ENCODE data around the gene YY1AP1. TPM values are rescaled to one million over a fixed set of nuclear protein-coding genes. Genes with fewer than 3 reads are reported as not detected.
"Not testable (repeated sequence)": the region's sequence is repeated elsewhere in the genome, so short reads cannot be mapped to it uniquely, and the experiment has no call there.

The YY1AP1 gene
- polyA plus RNA-seq, 1 donor = 82.9 TPM

DNA sequence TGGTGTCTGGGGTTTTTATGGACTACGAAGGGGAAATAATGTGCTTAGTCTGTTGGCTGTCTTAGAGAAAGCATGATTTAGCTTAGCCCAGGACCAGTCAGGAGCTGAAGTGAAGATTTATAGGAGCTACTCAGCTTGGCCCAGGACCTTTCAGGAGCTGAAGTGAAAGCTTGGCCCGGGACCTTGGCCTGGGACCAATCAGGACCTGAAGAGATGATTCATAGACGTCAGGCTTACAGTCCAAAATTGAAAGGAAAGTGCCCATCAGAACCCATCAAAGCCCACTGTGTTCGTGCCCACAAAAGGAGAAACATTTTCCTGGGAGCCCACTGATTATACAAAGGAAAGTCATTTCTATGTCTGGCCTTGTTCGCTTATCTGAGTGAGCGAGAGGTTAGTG lies 42.9 kb downstream of the YY1AP1 start:
- DNase-seq = no peak

DNA sequence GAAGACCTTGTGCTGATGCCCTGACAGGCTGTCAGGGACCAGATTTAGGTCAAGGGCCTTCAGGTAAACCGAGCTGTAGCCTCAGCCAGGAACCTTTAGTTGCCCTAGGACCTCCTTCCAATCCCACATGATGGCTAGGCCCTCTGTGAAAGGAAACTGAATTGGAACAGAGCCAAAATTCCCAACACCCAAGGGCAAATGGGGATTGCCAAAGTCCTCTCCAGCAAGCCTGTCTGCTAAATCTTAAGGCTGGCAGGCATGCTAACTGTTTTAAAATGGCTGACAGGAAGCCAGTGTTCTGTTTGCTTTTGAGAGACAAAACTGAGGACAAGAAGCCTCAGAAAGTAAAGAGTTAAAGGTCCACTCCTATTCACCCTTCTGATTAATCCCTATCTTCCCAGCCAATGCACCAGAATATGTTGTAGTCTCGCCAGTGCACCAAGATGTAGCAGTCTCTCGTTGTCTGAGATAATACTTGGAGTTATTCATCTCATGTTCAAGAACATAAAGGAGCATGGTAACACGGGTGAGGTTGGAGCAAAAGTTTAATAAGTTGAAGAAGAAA lies 43.5 kb downstream of the YY1AP1 start:
- no peak for DNase-seq

DNA sequence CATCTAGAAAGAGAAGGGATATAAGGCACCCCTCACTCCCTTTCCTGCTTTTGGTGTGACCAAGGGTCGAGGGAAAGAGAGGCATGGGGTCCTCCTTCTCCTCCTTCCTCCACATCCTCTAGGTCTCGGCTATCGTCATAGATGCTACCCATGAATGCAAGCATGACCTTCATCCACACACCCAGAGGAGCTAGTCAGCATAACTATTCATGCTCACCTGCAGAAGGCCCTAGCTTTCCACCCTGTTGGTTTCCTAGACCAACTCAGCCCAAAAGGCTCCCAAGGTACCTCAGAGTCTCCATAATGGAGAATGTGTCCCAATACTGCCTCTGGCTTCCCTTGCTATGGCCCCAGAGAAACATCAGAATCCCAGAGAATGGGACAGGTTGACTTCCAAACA lies 45.3 kb downstream of the YY1AP1 start:
- no peak for DNase-seq

DNA sequence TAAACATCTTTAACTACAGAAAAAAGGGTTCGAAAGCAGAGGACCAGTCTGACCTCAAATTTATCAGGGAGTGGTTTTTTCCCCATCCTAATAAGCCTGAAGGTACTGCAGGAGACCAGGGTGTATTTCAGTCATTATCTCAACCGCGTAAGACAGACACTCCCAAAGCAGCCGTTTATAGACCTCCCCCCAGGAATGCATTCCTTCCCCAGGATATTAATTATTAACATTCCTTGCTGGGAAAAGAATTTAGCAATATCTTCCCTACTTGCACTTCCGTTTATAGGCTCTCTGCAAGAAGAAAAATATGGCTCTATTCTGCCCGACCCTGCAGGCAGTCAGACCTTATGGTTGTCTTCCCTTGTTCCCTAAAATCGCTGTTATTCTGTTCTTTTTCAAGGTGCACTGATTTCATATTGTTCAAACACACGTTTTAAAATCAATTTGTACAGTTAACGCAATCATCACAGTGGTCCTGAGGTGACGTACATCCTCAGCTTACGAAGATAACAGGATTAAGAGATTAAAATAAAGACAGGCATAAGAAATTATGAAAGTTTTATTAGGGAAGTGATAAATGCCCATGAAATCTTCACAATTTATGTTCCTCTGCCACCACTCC lies 45.9 kb downstream of the YY1AP1 start:
- not testable (repeated sequence) for DNase-seq

DNA sequence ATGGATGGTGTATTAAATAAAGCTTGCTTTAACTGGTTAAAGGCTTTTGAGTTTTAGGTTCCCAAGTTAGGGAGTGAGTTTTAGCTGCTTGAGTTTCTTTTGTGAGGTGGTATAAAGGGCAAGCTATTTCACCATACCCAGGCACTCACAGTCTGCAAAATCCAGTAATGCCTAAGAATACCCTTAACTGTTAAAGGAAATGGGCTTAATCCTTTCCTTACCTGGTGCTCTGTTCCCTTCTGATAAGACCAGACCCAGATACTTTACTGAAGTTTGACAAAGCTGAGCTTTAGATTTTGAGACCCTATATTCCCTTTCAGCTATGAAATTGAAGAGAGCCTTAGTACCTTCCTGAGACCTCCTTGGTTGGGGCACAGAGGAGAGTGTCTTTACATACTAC lies 48.2 kb downstream of the YY1AP1 start:
- no peak for DNase-seq

DNA sequence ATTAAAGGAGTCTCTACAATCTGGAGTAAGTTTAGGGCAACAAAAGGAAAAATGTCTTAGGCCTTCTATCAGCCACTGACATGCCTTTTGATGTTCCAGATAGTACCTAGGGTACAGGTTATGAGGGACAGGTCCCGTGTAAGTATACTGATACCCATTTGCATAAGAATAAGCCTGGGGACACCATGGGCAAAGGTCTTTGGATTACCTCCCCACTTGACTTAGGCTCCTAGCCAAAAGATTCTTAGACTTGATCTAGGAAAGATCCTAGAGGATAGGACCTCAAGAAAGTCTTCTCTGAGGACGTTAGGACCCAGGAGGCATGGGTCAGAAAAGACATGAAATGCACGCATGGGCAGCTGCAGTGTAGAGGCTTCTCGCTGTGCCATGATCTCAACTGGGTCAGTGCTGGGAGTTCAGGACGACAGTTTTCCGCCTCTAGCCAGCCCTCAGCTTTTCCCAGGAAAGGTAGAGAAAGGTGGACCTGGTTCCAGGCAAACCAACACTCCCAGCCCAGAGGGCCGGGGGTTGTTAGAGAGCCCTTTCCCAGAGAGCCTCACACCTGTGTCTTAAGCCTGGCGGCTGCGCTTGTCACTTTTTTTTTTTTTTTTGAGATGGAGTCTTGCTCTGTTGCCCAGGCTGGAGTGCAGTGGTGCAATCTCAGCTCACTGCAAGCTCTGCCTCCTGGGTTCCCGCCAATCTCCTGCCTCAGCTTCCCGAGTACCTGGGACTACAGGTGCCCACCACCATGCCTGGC lies 52.0 kb downstream of the YY1AP1 start:
- DNase-seq = no peak

DNA sequence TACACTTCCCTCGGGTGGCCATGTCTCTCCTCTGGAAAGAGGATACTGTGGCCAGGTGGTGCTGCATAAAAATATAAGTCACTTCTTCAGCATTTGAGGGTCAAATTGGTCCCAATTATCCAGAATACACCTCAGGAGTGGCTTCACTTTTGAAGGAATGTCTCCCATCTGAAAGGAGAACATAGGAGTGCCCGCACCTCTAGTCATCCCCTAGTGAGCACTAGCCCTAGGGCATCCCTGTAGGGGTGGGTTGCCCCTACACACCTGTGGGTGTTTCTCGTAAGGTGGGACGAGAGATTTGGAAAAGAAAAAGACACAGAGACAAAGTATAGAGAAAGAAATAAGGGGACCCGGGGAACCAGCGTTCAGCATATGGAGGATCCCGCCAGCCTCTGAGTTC lies 62.1 kb downstream of the YY1AP1 start:
- not testable (repeated sequence) for DNase-seq

DNA sequence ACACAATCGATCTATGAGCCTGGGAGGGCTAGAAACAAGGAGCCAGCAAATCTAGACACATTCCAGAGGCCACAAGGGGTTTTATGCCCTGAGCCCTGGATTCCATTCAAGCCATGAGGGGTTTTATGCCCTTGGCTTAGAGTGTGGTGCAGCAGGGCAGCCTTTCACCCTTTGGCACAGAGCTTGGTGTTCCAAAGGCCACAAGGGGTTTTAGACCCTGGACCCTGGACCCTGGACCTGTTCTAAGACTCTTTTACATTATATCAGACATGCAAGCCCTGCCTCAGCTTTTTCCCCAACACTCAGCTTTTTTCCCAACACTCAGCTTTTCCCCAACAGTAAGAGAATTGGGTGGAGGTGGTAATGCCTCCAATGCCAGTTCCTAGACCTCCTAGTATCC lies 65.2 kb downstream of the YY1AP1 start:
- DNase-seq = no peak

DNA sequence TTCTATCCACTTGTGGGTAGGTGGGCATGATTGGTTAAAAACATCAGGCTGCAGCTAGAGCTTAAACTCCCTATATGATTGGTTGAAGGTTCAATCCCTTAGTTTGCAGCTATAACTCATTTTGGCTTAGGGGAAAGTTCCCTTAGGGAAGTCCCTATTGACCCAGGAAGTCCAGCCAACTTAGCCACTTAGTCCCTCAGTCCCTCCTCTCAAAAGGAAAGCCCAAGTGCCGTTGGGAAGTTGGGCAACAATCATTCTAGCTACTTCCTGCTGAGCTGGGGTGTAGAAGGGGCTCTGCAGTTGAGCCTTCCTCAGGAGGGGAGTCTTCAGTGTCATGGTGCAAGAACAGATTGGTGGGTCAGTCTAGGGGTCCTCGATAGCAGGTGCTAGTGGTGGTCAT lies 66.4 kb downstream of the YY1AP1 start:
- no peak for DNase-seq

DNA sequence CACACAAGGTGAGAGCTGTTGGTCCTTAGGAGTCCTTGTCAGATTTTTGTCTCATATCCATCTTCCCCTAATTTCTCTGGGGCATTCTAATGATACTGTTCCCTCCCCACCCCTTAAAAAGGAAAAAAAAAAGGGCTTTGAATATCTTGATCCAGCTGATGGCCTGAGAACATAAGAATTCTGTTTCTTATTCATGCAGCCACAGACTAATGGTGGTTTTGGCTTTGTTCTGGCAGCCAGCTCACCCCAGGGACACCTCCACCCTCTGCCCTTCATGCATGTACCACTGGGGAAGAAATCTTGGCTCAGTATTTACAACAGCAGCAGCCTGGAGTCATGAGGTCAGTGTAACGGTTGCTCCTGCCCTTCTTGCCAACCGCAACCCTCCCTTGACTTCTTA lies 75.3 kb downstream of the YY1AP1 start:
- DNase-seq = not testable (repeated sequence)

DNA sequence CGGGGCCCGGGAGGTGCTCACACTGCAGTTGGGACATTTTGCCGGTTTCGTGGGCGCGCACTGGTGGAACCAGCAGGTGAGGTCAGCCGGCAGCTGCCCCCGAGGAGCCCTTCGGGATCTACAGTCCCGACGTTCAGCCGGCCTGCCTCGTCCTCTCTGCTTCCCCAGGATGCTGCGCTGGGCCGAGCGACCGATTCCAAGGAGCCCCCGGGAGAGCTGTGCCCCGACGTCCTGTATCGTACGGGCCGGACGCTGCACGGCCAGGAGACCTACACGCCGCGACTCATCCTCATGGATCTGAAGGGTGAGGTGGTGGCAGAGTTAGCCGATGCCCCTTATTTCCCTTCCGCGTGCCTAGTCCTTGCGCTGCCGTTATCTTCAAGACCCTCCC lies 78.3 kb downstream of the YY1AP1 start:
- DNase-seq = not testable (repeated sequence)

DNA sequence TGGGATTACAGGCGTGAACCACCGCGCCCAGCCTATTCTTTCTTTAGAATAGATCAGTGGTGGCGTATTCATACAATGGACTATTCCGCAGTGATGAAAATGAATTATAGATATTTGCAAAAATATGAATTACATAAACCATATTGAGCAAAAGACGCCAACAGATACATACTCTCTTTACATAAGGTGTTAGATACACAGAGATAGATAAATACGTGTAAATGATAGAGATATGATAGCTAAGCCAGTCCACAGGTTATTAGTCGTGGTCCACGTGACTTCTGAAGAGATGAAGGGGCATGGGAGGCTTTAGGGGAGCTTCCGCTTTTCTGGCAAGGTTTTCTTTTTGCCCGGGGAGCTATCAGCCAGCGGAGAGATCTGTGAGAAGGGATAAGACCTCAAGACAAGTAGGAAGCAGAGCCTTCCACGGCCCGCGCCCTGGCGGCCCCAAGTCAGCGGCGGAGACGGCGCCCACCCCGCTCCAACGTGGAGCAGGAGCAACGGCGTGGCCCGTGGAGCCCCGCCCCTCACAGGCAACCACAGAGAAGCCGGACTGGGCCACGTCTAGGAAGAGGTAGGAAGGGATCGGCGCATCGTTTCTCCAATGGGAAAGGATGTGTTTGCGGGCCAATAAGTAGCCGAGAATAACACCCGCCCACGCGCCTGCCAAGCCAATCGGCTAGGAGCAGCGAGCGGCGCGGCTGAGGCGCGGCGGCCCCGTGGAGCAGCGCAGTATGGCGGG lies 78.9 kb downstream of the YY1AP1 start, which contains the start of gene MSTO1:
TSS of gene MSTO1 (plus strand) at position 704 of the 742 bp plus-strand sequence. CDS start at position 735, 31 bp downstream.
- DNase-seq = peak; percentile 94

Other genes starting within 250 kb of the YY1AP1 start
- 55.2 TPM for gene ASH1L, start 126.0 kb downstream of the YY1AP1 start, polyA plus RNA-seq (ENCODE audit: insufficient read length)
- gene MSTO1, start 78.6 kb downstream of the YY1AP1 start, polyA plus RNA-seq (ENCODE audit: insufficient read length) = 70.0 TPM
- 153 TPM for gene DAP3, start 317 bp upstream of the YY1AP1 start, polyA plus RNA-seq (ENCODE audit: insufficient read length)
- gene GON4L, start 168.4 kb upstream of the YY1AP1 start, polyA plus RNA-seq (ENCODE audit: insufficient read length) = 78.4 TPM
- gene SYT11, start 170.8 kb upstream of the YY1AP1 start, polyA plus RNA-seq (ENCODE audit: insufficient read length) = 21.7 TPM
- gene RIT1, start 222.6 kb upstream of the YY1AP1 start, polyA plus RNA-seq (ENCODE audit: insufficient read length) = 59.5 TPM
- 82.4 TPM for gene KHDC4, start 245.6 kb upstream of the YY1AP1 start, polyA plus RNA-seq (ENCODE audit: insufficient read length)